ENCODE results near the gene IL4I1.

GRCh38 chr19:49881186-49881585 is 15.5 kb downstream of the IL4I1 start:
- no peak for TF ChIP-seq POLR2AphosphoS5 (IDR thresholded peaks at IDR 0.05)
- no peak for TF ChIP-seq CTCF (IDR thresholded peaks at IDR 0.05)
- TF ChIP-seq POLR2A (IDR thresholded peaks at IDR 0.05): no peak

Data from prostate gland (tissue), 2 donors.